ENCODE data around the gene SIL1.

GRCh38 chr5:139088024-139088423 is 110.1 kb downstream of the SIL1 start:
- TF ChIP-seq EZH2 (IDR thresholded peaks at IDR 0.05; ENCODE audit: insufficient read depth, poor library complexity, severe bottlenecking) = no peak
- TF ChIP-seq EZH2phosphoT487 (IDR thresholded peaks at IDR 0.05; ENCODE audit: insufficient read depth, low read depth) = no peak
